Omental fat pad (tissue), 4 donors: ENCODE data around the gene VEGFC. TPM values are rescaled to one million over a fixed set of nuclear protein-coding genes. Genes with fewer than 3 reads are reported as not detected.

Experiments
- ATAC-seq: fragments of 150-250 bp; one replicate; pipeline ENCODE4 v1.9.1; 2016; ENCODE audit warnings: mild to moderate bottlenecking, moderate library complexity; ENCODE audit not compliant: low FRiP score
- DNase-seq: peaks from one replicate; pipeline ENCODE4 v3.0.0-alpha.2; 2019; ENCODE audit warnings: low spot score
- CTCF ChIP-seq, 3 donors: fragments of 450-650 bp; IDR thresholded peaks; one replicate each; pipeline ENCODE4 v1.5.1; 2016 to 2017; ENCODE audit warnings: antibody characterized with exemption in 3 of 3, mild to moderate bottlenecking in 3 of 3, moderate library complexity in 2 of 3
- total RNA-seq, 4 donors: library from RNA; depleted of rRNA; stranded (reverse); fragments of >200 nt; gene quantifications; one replicate each; pipeline ENCODE4 v1.1.0, GENCODE V29; 2016

The VEGFC gene
- total RNA-seq, 4 donors from 2014 or later: 14.0 to 30.6 (median 28.5) TPM

GRCh38 chr4:176654565-176655216, 138.0 kb downstream of the VEGFC start:
- ATAC-seq (no peak), DNase-seq (no peak)
- TF ChIP-seq CTCF (IDR thresholded peaks at IDR 0.05): no peak

GRCh38 chr4:176653401-176654220, 139.1 kb downstream of the VEGFC start:
- ATAC-seq (no peak), DNase-seq (no peak)
- no peak for TF ChIP-seq CTCF (IDR thresholded peaks at IDR 0.05)

- ATAC-seq (no peak), DNase-seq (no peak)
- TF ChIP-seq CTCF (IDR thresholded peaks at IDR 0.05): no peak
These were observed 146.4 kb downstream of the VEGFC start for GRCh38 chr4:176646311-176646710.

GRCh38 chr4:176645246-176645960, 147.3 kb downstream of the VEGFC start:
- ATAC-seq (no peak), DNase-seq (no peak)
- TF ChIP-seq CTCF (IDR thresholded peaks at IDR 0.05): no peak

- no peak for ATAC-seq
- no peak for DNase-seq
- TF ChIP-seq CTCF (IDR thresholded peaks at IDR 0.05): no peak
These were observed 150.2 kb downstream of the VEGFC start for GRCh38 chr4:176642472-176642871.

GRCh38 chr4:176641237-176641636, 151.5 kb downstream of the VEGFC start:
- TF ChIP-seq CTCF (IDR thresholded peaks at IDR 0.05): no peak
- no peak for DNase-seq
- no peak for ATAC-seq
